Central memory CD8-positive, alpha-beta T cell (primary cell): ENCODE data around the gene CSNK1D.

Source experiments
- ATAC-seq: fragments of 150-1000 bp; cut with Tn5 transposase; replicated peaks from 2 replicates; pipeline ENCODE4 v1.10.0; 2022; ENCODE audit warnings: mild to moderate bottlenecking, moderate FRiP score, moderate number of reproducible peaks; ENCODE audit not compliant: poor library complexity, severe bottlenecking; ENCODE audit errors: extremely low read depth
- DNase-seq, 2 donors: peaks; one replicate each; pipeline ENCODE4 v3.0.0; 2021; ENCODE audit warnings: low spot score in 2 of 2
- H3K27ac Mint-ChIP-seq: one replicate; pipeline ENCODE4 v1.8.0; 2022; ENCODE audit warnings: low read depth, mild to moderate bottlenecking, moderate library complexity, mixed read lengths
- H3K27me3 Mint-ChIP-seq: one replicate; pipeline ENCODE4 v1.8.0; 2022; ENCODE audit warnings: mixed read lengths
- H3K36me3 Mint-ChIP-seq: one replicate; pipeline ENCODE4 v1.8.0; 2022; ENCODE audit warnings: mild to moderate bottlenecking, moderate library complexity, mixed read lengths; ENCODE audit not compliant: insufficient read depth
- H3K4me1 Mint-ChIP-seq: one replicate; pipeline ENCODE4 v1.8.0; 2022; ENCODE audit warnings: mixed read lengths
- H3K4me3 Mint-ChIP-seq: one replicate; pipeline ENCODE4 v1.8.0; 2022; ENCODE audit warnings: mild to moderate bottlenecking, moderate library complexity, mixed read lengths
- H3K9me3 Mint-ChIP-seq: one replicate; pipeline ENCODE4 v1.8.0; 2022; ENCODE audit warnings: mixed read lengths

CSNK1D gene

DNA sequence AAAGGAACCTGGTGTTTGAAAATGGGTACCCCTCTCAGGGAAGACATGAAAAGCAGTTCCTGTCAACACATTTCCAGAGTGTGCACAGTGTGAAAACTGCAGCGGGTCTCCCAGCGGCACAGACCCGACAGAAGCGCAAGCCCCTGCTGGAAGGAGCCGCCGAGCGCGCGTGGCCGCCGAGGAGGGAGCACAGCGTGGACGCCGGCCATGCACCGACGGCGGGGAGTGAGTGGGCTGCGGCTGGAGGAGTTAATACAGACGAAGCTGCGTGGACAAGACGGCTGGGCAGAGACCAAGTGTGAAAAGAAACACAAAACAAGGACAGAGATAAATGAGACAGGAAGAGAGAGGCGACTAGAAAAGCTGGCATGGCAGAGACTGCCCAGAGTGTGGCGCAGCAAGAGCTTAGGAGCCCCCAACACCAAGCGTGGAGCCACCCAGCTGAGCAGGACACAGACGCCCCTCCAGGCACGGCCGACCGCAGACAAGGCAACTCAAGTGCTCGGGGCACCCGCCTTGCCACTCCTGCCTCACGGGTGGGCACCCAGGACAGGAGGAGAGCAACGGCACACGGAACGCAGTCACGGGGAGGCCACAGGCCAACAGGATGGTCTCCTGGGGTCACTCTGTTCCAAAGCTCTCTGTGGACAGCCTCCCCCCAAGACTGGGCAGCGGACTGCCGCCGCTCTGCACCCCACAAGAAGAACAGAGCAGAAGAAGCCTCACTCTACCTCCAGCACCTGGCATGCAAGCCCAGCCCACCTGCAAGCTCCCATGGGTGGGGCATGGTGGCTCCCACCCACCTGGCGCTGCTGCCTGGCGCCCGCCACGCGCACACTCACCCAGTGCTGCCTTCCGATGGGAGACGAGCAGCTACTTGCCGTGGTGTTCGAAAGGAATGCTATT, 28.1 kb downstream of the CSNK1D start:
- ATAC-seq (no peak), DNase-seq (no peak)
- Mint-ChIP-seq H3K27me3 (no peaks in the 10 kb centered on the region), H3K4me1 (peaks cover 58% of the 10 kb centered on the region), H3K36me3 (peaks cover 78% of the 10 kb centered on the region), H3K9me3 (no peaks in the 10 kb centered on the region), H3K27ac (peak overlapping the region; percentile 82), H3K4me3 (no peak overlapping the region)

DNA sequence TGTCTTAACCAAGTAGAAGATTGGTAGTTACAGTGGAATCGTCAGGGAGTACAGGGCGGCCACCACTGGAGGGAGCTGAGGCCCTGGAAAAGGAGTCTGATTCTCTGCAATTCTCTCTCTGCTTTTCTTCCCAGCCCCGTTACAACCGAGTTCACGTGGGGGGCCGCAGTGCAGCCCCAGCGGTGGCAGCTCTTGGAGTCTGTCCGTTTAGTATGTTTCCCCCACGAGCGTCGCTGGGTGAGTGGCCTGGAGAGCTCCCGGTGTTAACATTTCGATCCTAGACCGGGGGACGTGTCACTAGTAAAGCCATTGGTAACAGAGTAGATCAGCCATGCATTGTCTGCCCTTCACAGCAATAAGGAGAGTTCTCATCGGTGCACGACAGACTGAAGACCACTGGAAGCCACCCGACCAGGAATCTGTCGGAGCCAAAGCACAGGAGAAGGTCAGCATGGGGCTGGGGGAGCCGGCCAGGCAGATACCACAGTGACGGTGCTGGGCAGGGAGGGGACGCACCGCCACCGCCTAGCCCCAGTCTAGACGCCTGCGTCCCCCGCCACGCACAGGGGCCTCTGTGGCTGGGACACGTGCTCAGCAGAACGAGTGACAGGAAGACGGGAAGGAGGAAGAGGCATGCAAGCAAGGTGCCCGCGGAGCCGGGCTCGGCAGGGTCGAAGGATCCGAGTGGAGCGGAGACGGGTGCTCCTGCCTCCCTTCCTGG, 28.9 kb downstream of the CSNK1D start:
- ATAC-seq, result no peak
- peaks cover 66% of the 10 kb centered on the region for H3K4me1 Mint-ChIP-seq
- H3K9me3 Mint-ChIP-seq, result no peaks in the 10 kb centered on the region
- H3K27me3 Mint-ChIP-seq, result no peaks in the 10 kb centered on the region
- H3K27ac Mint-ChIP-seq, result peak overlapping the region; percentile 82
- no peak overlapping the region for H3K4me3 Mint-ChIP-seq
- DNase-seq, result no peak
- H3K36me3 Mint-ChIP-seq, result peaks cover 71% of the 10 kb centered on the region

DNA sequence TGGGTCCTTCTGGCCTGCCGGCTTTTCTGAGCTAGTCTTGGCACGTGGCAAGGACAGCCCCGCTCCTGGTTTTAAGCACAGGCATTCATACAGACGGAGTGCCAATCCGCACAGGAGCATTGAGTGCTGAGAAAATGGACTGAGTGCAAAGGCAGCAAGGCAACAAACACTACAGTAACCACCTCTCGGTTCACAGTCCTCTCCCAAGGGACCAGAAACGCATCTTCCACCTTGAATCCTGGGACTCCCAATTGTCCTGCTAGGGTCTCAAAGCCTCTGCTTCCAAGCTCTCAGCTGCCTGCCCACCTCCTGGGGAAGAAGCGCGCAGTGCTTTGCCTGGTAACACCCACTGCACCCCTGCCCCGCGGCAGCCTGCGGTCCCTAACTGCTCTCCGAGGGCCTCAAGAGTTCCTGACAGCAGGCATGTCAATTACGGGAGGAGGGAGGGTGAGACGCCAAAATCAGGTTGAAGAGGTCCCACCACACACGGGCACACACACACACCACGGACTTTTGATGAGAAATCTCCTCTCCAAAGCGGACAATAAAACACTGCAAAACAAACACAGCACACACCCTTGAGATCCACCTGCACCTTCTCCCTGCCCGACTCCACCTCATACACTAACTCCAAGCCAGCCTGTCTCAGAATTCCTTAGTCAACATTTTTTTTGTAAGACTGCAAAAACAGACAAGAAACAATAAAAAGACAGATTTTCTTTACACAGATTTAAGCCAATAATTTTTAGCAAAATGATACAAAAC, 29.7 kb downstream of the CSNK1D start:
- H3K4me3 Mint-ChIP-seq, result no peak overlapping the region

DNA sequence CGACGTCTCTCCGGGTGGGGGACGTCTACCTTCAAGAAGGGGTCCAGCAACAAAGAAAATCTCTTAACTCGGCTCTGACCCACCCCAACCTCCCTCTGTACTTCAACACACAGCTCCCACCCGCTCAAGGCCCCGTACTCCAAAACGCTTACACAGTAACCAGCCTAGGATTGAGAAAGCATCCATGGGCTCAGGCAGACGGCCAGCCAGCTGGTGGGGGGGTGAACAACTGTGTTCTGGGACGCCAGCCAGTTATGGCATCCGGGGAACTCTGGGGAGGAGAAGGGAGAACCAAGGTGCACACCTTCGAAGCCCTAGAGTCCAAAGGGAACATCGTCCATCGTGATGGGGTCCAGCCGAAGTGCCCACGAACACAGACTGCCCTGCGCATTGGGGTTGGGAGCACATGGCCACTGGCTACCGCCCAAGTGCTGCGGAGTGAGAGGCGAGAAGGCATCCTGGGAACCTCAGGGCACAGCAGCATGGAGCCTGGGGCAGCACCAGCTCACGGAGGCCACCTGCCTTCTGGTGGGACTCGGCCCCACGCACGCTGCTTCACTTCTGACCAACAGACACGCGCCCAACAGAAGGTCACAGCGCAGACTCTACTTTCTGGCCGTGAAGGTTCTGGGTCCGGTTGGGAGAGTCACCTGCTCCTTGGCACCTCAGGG, 30.4 kb downstream of the CSNK1D start:
- Mint-ChIP-seq H3K36me3 (peaks cover 67% of the 10 kb centered on the region), H3K4me1 (peaks cover 72% of the 10 kb centered on the region)
- no peak for DNase-seq

More for the DNA sequence above, 29.7 kb downstream of the CSNK1D start:
- Mint-ChIP-seq H3K9me3 (no peaks in the 10 kb centered on the region), H3K36me3 (peaks cover 71% of the 10 kb centered on the region), H3K4me1 (peaks cover 71% of the 10 kb centered on the region), H3K27ac (peak overlapping the region; percentile 82), H3K27me3 (no peaks in the 10 kb centered on the region)
- no peak for ATAC-seq
- no peak for DNase-seq

DNA sequence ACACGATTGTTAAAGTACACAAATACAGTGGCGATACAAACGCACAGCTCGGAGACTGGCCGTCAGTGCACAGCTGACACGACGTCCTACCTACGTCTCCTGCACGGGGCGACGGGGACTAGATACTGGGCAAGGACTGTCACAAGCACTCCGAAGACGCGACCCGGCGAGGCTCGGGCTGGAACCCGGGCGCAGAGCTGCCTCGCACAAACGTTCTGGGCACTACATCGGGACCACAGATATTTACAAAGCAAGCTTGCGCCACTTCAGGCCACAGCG, 30.9 kb downstream of the CSNK1D start:
- H3K27ac Mint-ChIP-seq, result peak overlapping the region; percentile 32
- H3K36me3 Mint-ChIP-seq, result peaks cover 63% of the 10 kb centered on the region
- no peak overlapping the region for H3K4me3 Mint-ChIP-seq
- H3K27me3 Mint-ChIP-seq, result no peaks in the 10 kb centered on the region
- ATAC-seq (no peak), DNase-seq (no peak)
- no peaks in the 10 kb centered on the region for H3K9me3 Mint-ChIP-seq
- H3K4me1 Mint-ChIP-seq, result peaks cover 69% of the 10 kb centered on the region

More for the DNA sequence above, 30.4 kb downstream of the CSNK1D start:
- ATAC-seq, result no peak
- Mint-ChIP-seq H3K4me3 (no peak overlapping the region), H3K27ac (peak overlapping the region; percentile 32), H3K27me3 (no peaks in the 10 kb centered on the region), H3K9me3 (no peaks in the 10 kb centered on the region)

DNA sequence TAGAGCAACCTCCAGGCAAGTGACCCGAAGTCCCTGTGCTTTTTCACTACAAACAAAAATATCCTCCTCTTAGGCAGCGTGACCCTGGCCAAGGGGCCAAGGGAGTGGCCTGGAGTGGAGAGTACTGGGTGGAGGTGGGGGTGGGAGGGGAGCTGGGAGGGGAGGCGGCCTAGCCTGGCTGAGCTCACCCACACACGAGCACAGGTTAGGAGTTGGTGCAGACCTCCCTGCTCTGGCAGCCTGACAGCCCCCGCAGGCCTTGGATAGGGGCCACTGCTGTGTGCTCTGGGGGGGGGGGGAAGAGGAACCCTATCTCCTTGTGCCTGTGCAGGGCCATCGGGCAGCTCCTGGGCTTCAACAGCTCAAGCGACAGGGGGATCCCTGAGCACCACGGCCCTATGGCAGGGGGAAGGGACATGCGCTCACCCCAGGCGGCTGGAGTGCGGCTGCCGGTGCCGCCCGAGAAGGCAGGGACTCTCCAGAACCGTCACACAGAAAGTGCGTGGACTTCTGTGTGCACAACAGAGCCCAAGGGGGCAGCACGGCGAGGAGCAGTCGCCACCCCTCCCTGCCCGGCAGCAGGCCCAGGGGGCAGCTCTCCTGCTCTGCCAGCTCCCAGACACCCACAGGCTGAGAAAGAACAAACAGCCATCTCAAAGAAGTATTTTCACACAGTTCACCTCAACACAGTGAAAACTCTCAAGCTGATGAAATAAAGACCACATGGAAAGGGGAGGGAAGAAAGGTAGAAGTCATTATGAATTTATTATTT, 31.4 kb downstream of the CSNK1D start:
- Mint-ChIP-seq H3K4me3 (no peak overlapping the region), H3K27ac (no peak overlapping the region), H3K27me3 (no peaks in the 10 kb centered on the region), H3K36me3 (peaks cover 61% of the 10 kb centered on the region), H3K9me3 (no peaks in the 10 kb centered on the region), H3K4me1 (peaks cover 68% of the 10 kb centered on the region)
- no peak for DNase-seq
- ATAC-seq, result no peak

DNA sequence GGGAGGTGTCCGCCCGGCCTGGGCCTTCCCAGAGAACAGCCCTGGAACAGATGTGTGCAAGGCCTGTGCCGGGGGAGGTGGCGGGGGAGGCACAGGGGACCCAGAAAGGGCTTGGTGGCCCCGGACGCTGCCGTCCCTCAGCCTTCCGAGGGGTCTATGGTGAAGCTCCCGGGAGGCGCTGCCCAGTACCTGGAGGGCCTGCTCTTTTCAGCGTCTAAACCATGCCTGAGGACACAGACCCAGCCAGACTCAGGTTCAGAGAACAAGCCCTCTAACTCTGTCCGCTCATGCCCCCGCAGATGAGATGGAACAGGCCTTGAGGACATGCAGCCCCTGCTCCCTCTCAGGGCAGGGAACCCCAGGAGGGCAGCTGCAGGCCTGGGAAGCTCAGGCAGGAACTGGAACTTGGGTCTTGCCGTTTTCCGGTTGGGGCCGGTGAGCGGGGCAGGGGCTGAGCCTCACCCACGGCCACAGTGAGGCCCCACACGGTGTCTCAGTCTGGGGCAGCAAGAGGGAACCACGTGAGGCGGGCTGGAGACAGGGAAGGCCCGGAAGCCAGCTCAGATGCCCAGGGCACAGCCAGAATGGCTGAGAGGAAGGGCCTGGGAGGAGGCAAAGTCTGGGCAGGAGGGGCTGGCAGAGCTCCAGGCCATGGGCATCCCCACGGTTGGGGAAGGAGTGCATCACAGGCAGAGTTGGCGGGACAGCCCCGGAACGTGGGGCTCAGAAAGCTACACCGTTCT, 32.1 kb downstream of the CSNK1D start:
- H3K27me3 Mint-ChIP-seq, result no peaks in the 10 kb centered on the region
- H3K4me3 Mint-ChIP-seq, result no peak overlapping the region
- H3K36me3 Mint-ChIP-seq, result peaks cover 56% of the 10 kb centered on the region
- peaks cover 63% of the 10 kb centered on the region for H3K4me1 Mint-ChIP-seq
- DNase-seq, result no peak
- no peak overlapping the region for H3K27ac Mint-ChIP-seq
- H3K9me3 Mint-ChIP-seq, result no peaks in the 10 kb centered on the region
- no peak for ATAC-seq

DNA sequence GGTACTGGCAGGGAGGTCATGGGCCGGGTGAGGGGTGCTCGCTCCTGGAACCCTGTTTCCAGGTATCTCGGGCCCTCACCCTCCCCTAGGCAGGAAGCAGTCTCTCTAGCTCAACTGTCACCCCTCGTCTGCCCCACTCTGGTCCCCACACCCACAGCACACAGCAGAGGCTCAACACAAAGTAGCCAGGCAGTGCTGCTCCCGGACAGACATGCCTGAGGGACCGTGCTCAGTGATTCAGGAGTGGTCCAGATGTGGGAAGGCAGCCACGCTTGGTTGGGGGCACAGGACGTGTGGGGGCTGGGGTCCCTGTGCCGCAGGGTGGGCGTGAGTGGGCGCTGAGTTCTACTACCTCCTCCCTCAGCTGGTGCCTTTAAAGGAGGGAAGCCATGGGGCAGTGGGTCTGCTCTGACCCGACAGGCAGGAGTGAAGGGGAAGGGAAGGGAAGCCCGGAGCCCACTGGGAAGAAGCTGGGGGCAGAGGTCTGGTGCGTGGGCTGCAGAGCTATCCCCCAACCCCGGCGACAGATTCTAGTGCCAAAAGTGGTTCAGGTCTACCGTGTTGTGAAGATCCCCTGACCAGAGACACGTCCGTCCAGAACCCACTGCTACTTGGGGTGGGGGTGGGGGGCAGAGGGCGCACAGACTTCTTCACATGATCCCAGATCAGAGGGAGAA, 32.9 kb downstream of the CSNK1D start:
- H3K36me3 Mint-ChIP-seq, result peaks cover 55% of the 10 kb centered on the region
- ATAC-seq (no peak), DNase-seq (no peak)
- H3K27ac Mint-ChIP-seq, result peak overlapping the region; percentile 64
- H3K27me3 Mint-ChIP-seq, result no peaks in the 10 kb centered on the region
- H3K4me1 Mint-ChIP-seq, result peaks cover 66% of the 10 kb centered on the region
- H3K9me3 Mint-ChIP-seq, result no peaks in the 10 kb centered on the region
- peak overlapping the region; percentile 42 for H3K4me3 Mint-ChIP-seq

DNA sequence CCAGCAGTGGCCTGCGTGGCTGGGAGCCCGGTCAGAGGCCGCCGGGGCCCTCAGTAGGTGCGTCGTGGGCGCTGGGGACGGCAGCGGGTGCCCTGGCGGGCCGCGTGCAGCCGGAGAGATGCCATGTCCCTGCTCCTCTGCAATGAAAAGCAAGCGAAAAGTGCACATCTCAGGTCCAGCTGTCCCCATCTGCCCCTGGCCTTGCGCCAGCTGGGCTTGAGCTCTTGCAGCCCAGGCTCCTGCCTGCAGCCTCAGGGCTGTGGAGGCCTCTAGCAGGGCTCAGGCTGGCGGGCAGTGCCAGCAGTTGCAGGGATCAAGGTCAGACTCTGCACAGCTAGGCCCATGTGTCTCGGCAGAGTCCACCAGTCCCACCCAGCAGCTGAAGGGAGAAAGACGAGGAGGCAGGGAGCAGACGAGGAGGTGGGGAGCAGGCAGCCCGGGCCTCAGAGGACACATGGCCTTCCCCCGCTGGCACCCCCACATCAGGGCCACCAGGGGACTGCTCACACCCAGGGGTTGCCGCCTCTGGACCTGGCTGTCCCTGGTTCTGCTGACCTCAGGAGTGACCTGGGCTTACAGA, 33.5 kb downstream of the CSNK1D start:
- peak overlapping the region; percentile 18 for H3K4me3 Mint-ChIP-seq
- no peaks in the 10 kb centered on the region for H3K9me3 Mint-ChIP-seq
- H3K36me3 Mint-ChIP-seq, result peaks cover 49% of the 10 kb centered on the region
- no peaks in the 10 kb centered on the region for H3K27me3 Mint-ChIP-seq
- no peak for DNase-seq
- peak overlapping the region; percentile 64 for H3K27ac Mint-ChIP-seq
- no peak for ATAC-seq
- H3K4me1 Mint-ChIP-seq, result peaks cover 65% of the 10 kb centered on the region

DNA sequence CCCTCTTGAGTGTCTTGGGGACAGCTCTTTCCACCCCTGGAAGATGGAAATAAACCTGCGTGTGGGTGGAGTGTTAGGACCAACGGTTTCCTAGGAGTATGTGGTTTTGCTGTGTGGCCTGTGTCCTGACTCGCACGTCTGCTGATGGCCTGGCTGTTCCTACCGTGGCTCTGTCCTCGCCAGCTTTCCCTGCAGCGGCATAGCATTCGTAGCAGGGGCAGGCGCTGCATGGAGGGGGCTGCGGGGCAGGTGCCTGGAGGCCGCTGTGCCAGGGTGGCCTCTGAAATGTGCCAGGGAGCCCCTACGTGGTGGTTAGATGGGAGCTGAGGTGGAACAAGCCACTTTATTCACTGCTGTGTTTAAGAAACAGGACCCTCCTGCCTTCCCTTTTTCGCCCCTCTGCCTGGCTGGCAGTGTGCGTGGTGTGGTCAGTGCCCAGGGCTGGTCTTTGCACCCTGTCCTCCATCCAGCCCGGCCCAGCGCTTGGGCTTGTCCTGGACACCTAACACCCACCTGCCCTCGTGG, 34.0 kb downstream of the CSNK1D start:
- Mint-ChIP-seq H3K27ac (no peak overlapping the region), H3K4me1 (peaks cover 60% of the 10 kb centered on the region)
- no peak for DNase-seq

More for the DNA sequence above, 34.0 kb downstream of the CSNK1D start:
- Mint-ChIP-seq H3K4me3 (peak overlapping the region; percentile 18), H3K27me3 (no peaks in the 10 kb centered on the region), H3K9me3 (no peaks in the 10 kb centered on the region), H3K36me3 (peaks cover 44% of the 10 kb centered on the region)
- ATAC-seq, result no peak
